Mononuclear cell (primary cell): ENCODE results near the gene PYGB. TPM values are rescaled to one million over a fixed set of nuclear protein-coding genes. Genes with fewer than 3 reads are reported as not detected.

ENCODE experiments used
- H3K27me3 ChIP-seq: 2 replicates; pipeline ENCODE4 v1.6.0; 2011; ENCODE audit warnings: low read length, control low read depth; ENCODE audit not compliant: insufficient read depth
- H3K4me1 ChIP-seq: 2 replicates; pipeline ENCODE4 v1.5.1; 2011; ENCODE audit warnings: mild to moderate bottlenecking, low read length, control low read depth; ENCODE audit not compliant: insufficient read depth
- H3K4me3 ChIP-seq: 2 replicates; pipeline ENCODE4 v1.5.1; 2011; ENCODE audit warnings: mild to moderate bottlenecking, low read length, moderate library complexity
- H3K9me3 ChIP-seq: 2 replicates; pipeline ENCODE4 v1.5.1; 2011; ENCODE audit warnings: low read depth, mild to moderate bottlenecking, control low read depth, low read length
- total RNA-seq: library from RNA; depleted of rRNA; stranded (reverse); fragments of >200 nt; gene quantifications from one replicate; pipeline ENCODE4 v1.2.3, GENCODE V29; 2012

PYGB gene
- total RNA-seq, 1 donor = 24.8 TPM

GRCh38 chr20:25211273-25211672, 36.6 kb upstream of the PYGB start:
- H3K4me1 ChIP-seq = no peaks in the 10 kb centered on the region
- H3K9me3 ChIP-seq = no peaks in the 10 kb centered on the region
- no peaks in the 10 kb centered on the region for H3K27me3 ChIP-seq
- H3K4me3 ChIP-seq = no peak overlapping the region

GRCh38 chr20:25212242-25212641, 35.6 kb upstream of the PYGB start:
- no peaks in the 10 kb centered on the region for H3K9me3 ChIP-seq
- H3K27me3 ChIP-seq = no peaks in the 10 kb centered on the region
- no peak overlapping the region for H3K4me3 ChIP-seq

GRCh38 chr20:25213566-25214425, 34.1 kb upstream of the PYGB start:
- Histone ChIP-seq H3K9me3 (no peaks in the 10 kb centered on the region), H3K4me3 (no peak overlapping the region), H3K4me1 (no peaks in the 10 kb centered on the region), H3K27me3 (no peaks in the 10 kb centered on the region)

More at GRCh38 chr20:25212242-25212641, 35.6 kb upstream of the PYGB start:
- no peaks in the 10 kb centered on the region for H3K4me1 ChIP-seq

GRCh38 chr20:25214426-25214790, 33.5 kb upstream of the PYGB start:
- H3K27me3 ChIP-seq = no peaks in the 10 kb centered on the region
- H3K9me3 ChIP-seq = no peaks in the 10 kb centered on the region
- H3K4me1 ChIP-seq = no peaks in the 10 kb centered on the region
- H3K4me3 ChIP-seq = no peak overlapping the region

GRCh38 chr20:25214819-25215218, 33.1 kb upstream of the PYGB start:
- Histone ChIP-seq H3K4me3 (no peak overlapping the region), H3K4me1 (no peaks in the 10 kb centered on the region), H3K9me3 (no peaks in the 10 kb centered on the region), H3K27me3 (no peaks in the 10 kb centered on the region)

GRCh38 chr20:25215521-25215920, 32.4 kb upstream of the PYGB start:
- no peaks in the 10 kb centered on the region for H3K9me3 ChIP-seq
- H3K4me3 ChIP-seq = no peak overlapping the region
- H3K27me3 ChIP-seq = no peaks in the 10 kb centered on the region
- H3K4me1 ChIP-seq = no peaks in the 10 kb centered on the region

- H3K27me3 ChIP-seq = no peaks in the 10 kb centered on the region
- H3K4me3 ChIP-seq = no peak overlapping the region
- H3K9me3 ChIP-seq = no peaks in the 10 kb centered on the region
- no peaks in the 10 kb centered on the region for H3K4me1 ChIP-seq
Measured at GRCh38 chr20:25216199-25216945, 31.5 kb upstream of the PYGB start.

- no peaks in the 10 kb centered on the region for H3K9me3 ChIP-seq
- no peaks in the 10 kb centered on the region for H3K4me1 ChIP-seq
- no peaks in the 10 kb centered on the region for H3K27me3 ChIP-seq
- H3K4me3 ChIP-seq = no peak overlapping the region
Measured at GRCh38 chr20:25217161-25218108, 30.4 kb upstream of the PYGB start.

- Histone ChIP-seq H3K9me3 (no peaks in the 10 kb centered on the region), H3K4me1 (no peaks in the 10 kb centered on the region), H3K27me3 (no peaks in the 10 kb centered on the region), H3K4me3 (no peak overlapping the region)
Measured at GRCh38 chr20:25218109-25218486, 29.8 kb upstream of the PYGB start.

GRCh38 chr20:25218492-25218891, 29.4 kb upstream of the PYGB start:
- H3K27me3 ChIP-seq = no peaks in the 10 kb centered on the region
- H3K4me3 ChIP-seq = no peak overlapping the region
- no peaks in the 10 kb centered on the region for H3K9me3 ChIP-seq
- no peaks in the 10 kb centered on the region for H3K4me1 ChIP-seq

- Histone ChIP-seq H3K9me3 (no peaks in the 10 kb centered on the region), H3K27me3 (no peaks in the 10 kb centered on the region), H3K4me3 (no peak overlapping the region), H3K4me1 (no peaks in the 10 kb centered on the region)
Measured at GRCh38 chr20:25219365-25219764, 28.5 kb upstream of the PYGB start.

GRCh38 chr20:25220021-25220730, 27.7 kb upstream of the PYGB start:
- Histone ChIP-seq H3K27me3 (no peaks in the 10 kb centered on the region), H3K4me1 (no peaks in the 10 kb centered on the region)

GRCh38 chr20:25220810-25221591, 26.9 kb upstream of the PYGB start:
- no peak overlapping the region for H3K4me3 ChIP-seq
- no peaks in the 10 kb centered on the region for H3K4me1 ChIP-seq
- no peaks in the 10 kb centered on the region for H3K9me3 ChIP-seq
- no peaks in the 10 kb centered on the region for H3K27me3 ChIP-seq

More at GRCh38 chr20:25220021-25220730, 27.7 kb upstream of the PYGB start:
- H3K9me3 ChIP-seq = no peaks in the 10 kb centered on the region
- no peak overlapping the region for H3K4me3 ChIP-seq
